Measurements from ENCODE around the gene POMP. TPM values are rescaled to one million over a fixed set of nuclear protein-coding genes. Genes with fewer than 3 reads are reported as not detected.
"Not testable (repeated sequence)": the region's sequence is repeated elsewhere in the genome, so short reads cannot be mapped to it uniquely, and the experiment has no call there.

POMP gene
- total RNA-seq, 1 donor from 2014 or later, result 73.6 TPM

GRCh38 chr13:28684257-28684656 is 25.3 kb downstream of the POMP start:
- Mint-ChIP-seq H3K4me1 (ENCODE audit: low read depth, unreplicated experiment) (no peaks in the 10 kb centered on the region), H3K9me3 (ENCODE audit: unreplicated experiment) (peaks cover 3% of the 10 kb centered on the region), H3K36me3 (ENCODE audit: unreplicated experiment) (peaks cover 9% of the 10 kb centered on the region), H3K27ac (ENCODE audit: unreplicated experiment) (no peak overlapping the region), H3K27me3 (ENCODE audit: unreplicated experiment) (peaks cover 3% of the 10 kb centered on the region), H3K4me3 (ENCODE audit: unreplicated experiment) (no peak overlapping the region)
- peak; percentile 44 for DNase-seq
- TF ChIP-seq CTCF (IDR thresholded peaks at IDR 0.05; ENCODE audit: partially characterized antibody, unreplicated experiment), result no peak

GRCh38 chr13:28685114-28685513 is 26.2 kb downstream of the POMP start:
- DNase-seq, result no peak
- TF ChIP-seq CTCF (IDR thresholded peaks at IDR 0.05; ENCODE audit: partially characterized antibody, unreplicated experiment), result no peak
- Mint-ChIP-seq H3K4me1 (ENCODE audit: low read depth, unreplicated experiment) (no peaks in the 10 kb centered on the region), H3K4me3 (ENCODE audit: unreplicated experiment) (no peak overlapping the region), H3K9me3 (ENCODE audit: unreplicated experiment) (peaks cover 3% of the 10 kb centered on the region), H3K36me3 (ENCODE audit: unreplicated experiment) (peaks cover 9% of the 10 kb centered on the region), H3K27ac (ENCODE audit: unreplicated experiment) (no peak overlapping the region), H3K27me3 (ENCODE audit: unreplicated experiment) (peaks cover 3% of the 10 kb centered on the region)

GRCh38 chr13:28685892-28686291 is 27.0 kb downstream of the POMP start:
- Mint-ChIP-seq H3K27ac (ENCODE audit: unreplicated experiment) (no peak overlapping the region), H3K36me3 (ENCODE audit: unreplicated experiment) (peaks cover 9% of the 10 kb centered on the region), H3K4me1 (ENCODE audit: low read depth, unreplicated experiment) (no peaks in the 10 kb centered on the region), H3K9me3 (ENCODE audit: unreplicated experiment) (peaks cover 3% of the 10 kb centered on the region), H3K4me3 (ENCODE audit: unreplicated experiment) (no peak overlapping the region), H3K27me3 (ENCODE audit: unreplicated experiment) (peaks cover 3% of the 10 kb centered on the region)
- no peak for DNase-seq
- TF ChIP-seq CTCF (IDR thresholded peaks at IDR 0.05; ENCODE audit: partially characterized antibody, unreplicated experiment), result no peak

GRCh38 chr13:28693605-28694491 is 34.9 kb downstream of the POMP start:
- not testable (repeated sequence) for H3K36me3 Mint-ChIP-seq (ENCODE audit: unreplicated experiment); H3K27me3 Mint-ChIP-seq (ENCODE audit: unreplicated experiment); H3K9me3 Mint-ChIP-seq (ENCODE audit: unreplicated experiment); H3K4me1 Mint-ChIP-seq (ENCODE audit: low read depth, unreplicated experiment)
- H3K27ac Mint-ChIP-seq (ENCODE audit: unreplicated experiment), result peak overlapping the region; percentile 80
- peak; percentile 24 for DNase-seq
- H3K4me3 Mint-ChIP-seq (ENCODE audit: unreplicated experiment), result peak overlapping the region; percentile 41

GRCh38 chr13:28697441-28697840 is 38.5 kb downstream of the POMP start:
- H3K4me3 Mint-ChIP-seq (ENCODE audit: unreplicated experiment), result no peak overlapping the region
- peaks cover 3% of the 10 kb centered on the region for H3K4me1 Mint-ChIP-seq (ENCODE audit: low read depth, unreplicated experiment)
- DNase-seq, result no peak
- no peaks in the 10 kb centered on the region for H3K27me3 Mint-ChIP-seq (ENCODE audit: unreplicated experiment)
- no peak for TF ChIP-seq CTCF (IDR thresholded peaks at IDR 0.05; ENCODE audit: partially characterized antibody, unreplicated experiment)
- H3K9me3 Mint-ChIP-seq (ENCODE audit: unreplicated experiment), result peaks cover 4% of the 10 kb centered on the region
- H3K27ac Mint-ChIP-seq (ENCODE audit: unreplicated experiment), result no peak overlapping the region
- H3K36me3 Mint-ChIP-seq (ENCODE audit: unreplicated experiment), result peaks cover 6% of the 10 kb centered on the region

Data from glutamatergic neuron (in vitro differentiated cells).